Esophagus squamous epithelium (tissue), 4 donors: Measurements from ENCODE around the gene GDF11.

Experiments
- POLR2A ChIP-seq, 4 donors: fragments of 450-650 bp; IDR thresholded peaks; one replicate each; pipeline ENCODE4 v1.6.1; 2017; ENCODE audit warnings: antibody characterized with exemption in 4 of 4, mild to moderate bottlenecking in 4 of 4, moderate library complexity in 3 of 4
- TF ChIP-seq, protein P1 (sequence below), 6 experiments: fragments of 450-650 bp in 4 of 6; fragments of 200-600 bp in 2 of 6; sonication (generic) in 2 of 6; IDR thresholded peaks; one replicate each; pipeline ENCODE4 v1.5.1; 2016 to 2019; ENCODE audit warnings: antibody characterized with exemption in 6 of 6, mild to moderate bottlenecking in 4 of 6, moderate library complexity in 4 of 6

DNA sequence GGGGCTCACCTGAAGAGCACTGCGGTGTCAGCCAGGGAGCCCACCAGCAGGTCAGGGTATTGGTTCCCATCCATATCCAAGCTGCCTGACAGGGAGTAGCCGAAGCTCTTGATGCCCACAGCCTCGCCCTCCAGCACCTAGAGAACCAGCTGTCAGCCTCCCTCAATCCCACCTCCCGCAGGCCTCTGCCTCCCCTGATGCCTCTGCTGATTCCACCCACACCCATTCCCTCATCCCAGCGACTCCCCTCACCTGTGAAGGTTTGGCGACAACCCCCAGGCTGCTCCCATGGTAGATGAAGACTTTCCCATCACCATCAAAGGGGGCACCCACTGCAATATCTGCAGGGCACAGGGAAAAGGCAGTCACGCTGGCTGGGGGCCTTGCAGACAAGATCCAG, 45.2 kb upstream of the GDF11 start:
- TF ChIP-seq POLR2A (IDR thresholded peaks at IDR 0.05), result no peak
- TF ChIP-seq, protein P1, sequence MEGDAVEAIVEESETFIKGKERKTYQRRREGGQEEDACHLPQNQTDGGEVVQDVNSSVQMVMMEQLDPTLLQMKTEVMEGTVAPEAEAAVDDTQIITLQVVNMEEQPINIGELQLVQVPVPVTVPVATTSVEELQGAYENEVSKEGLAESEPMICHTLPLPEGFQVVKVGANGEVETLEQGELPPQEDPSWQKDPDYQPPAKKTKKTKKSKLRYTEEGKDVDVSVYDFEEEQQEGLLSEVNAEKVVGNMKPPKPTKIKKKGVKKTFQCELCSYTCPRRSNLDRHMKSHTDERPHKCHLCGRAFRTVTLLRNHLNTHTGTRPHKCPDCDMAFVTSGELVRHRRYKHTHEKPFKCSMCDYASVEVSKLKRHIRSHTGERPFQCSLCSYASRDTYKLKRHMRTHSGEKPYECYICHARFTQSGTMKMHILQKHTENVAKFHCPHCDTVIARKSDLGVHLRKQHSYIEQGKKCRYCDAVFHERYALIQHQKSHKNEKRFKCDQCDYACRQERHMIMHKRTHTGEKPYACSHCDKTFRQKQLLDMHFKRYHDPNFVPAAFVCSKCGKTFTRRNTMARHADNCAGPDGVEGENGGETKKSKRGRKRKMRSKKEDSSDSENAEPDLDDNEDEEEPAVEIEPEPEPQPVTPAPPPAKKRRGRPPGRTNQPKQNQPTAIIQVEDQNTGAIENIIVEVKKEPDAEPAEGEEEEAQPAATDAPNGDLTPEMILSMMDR (IDR thresholded peaks at IDR 0.05), result no peak
